D341Med (cell line): Measurements from ENCODE around the gene RPTOR.

ENCODE experiments used
- DNase-seq: peaks from one replicate; pipeline ENCODE4 v3.0.0; 2012; ENCODE audit warnings: low spot score

RPTOR gene

DNA sequence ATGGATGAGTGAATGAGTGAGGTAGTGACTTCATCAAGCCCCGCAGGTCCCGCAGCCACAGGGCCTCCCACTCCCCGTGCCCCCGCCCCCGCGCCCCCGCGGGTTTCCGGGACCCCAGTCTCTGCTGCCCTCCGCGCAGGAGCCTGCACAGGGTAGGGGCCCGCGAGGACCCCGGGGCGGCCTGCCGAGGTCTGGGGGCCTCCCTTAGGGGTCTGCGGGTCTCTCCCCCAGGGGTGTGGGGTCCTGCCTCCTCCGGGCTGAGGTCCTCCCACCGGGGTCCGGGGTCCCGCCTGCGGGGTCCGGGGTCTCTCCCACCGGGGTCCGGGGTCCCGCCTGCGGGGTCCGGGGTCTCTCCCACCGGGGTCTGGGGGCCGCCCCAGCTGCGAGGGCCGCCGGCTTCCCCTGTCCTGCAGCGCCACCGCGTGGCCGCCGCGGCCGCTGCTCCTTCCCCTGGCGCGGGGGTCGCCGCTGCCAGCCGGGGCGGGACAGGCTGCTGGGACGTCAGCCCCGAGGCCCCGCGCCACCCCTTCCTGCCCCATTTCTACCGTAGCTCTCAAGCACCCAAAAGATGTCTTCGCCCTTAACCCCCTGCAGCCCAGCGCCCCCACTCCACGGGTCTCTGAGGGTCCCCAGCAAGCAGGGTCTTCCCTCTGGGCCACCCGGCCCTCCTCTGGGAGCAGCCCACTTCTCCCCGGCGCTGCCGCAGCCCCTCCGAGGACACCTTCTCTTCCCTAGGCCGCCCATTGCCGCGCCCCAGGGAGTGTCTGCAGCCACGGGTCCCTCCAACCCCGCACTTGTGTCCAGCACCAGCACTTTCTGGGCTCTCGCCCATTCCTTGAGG lies 436.6 kb downstream of the RPTOR start:
- DNase-seq, result peak; percentile 98

GRCh38 chr17:80981929-80982425 lies 437.3 kb downstream of the RPTOR start:
- DNase-seq, result no peak

DNA sequence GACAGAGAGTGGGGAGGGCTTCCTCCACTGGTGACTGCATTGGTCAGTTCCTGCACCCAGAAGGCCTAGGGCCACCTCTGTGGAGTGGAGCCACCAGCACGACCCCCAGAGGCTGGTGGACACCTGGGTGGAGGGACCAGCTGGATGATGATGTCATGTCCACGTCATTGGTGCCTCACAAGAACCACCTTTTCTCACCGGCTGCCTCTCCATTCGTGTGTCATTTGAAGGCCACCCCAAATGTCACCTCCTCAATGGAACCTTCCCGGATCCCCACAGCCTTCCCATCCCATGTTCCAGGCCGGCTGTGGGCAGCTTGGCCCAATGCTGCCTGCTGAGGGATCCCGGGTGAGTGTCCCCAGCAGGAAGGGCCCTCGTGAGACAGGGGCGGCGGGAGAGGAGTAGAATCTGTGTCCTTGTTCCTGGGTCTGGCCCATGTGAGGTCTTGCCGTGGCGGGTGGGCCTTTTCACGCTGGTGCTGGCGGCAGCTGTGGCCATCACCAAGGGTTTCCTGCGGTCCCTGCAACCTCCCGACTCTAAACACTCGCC lies 437.9 kb downstream of the RPTOR start:
- no peak for DNase-seq

GRCh38 chr17:80983545-80983944 lies 438.9 kb downstream of the RPTOR start:
- DNase-seq, result no peak

DNA sequence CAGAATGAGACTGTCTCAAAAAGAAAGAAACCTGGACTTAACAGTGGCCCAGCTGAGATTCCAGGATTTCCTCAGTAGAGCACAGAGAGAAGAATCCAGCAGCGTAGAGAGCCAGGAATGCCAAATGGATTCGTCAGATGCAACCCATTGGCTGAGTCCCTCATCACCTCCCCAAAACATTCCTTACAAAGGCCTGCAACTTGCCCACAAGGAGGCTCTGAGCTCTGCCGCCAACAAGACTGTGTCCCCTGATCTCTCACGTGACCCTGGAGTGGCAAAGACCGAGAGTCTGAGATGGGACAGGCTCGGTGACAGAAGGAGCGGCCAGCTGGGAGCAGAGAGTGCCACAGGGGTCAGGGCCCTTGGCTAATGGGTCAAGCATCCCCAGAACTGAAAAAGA lies 440.1 kb downstream of the RPTOR start:
- DNase-seq, result no peak

GRCh38 chr17:80986046-80986445 lies 441.4 kb downstream of the RPTOR start:
- no peak for DNase-seq

DNA sequence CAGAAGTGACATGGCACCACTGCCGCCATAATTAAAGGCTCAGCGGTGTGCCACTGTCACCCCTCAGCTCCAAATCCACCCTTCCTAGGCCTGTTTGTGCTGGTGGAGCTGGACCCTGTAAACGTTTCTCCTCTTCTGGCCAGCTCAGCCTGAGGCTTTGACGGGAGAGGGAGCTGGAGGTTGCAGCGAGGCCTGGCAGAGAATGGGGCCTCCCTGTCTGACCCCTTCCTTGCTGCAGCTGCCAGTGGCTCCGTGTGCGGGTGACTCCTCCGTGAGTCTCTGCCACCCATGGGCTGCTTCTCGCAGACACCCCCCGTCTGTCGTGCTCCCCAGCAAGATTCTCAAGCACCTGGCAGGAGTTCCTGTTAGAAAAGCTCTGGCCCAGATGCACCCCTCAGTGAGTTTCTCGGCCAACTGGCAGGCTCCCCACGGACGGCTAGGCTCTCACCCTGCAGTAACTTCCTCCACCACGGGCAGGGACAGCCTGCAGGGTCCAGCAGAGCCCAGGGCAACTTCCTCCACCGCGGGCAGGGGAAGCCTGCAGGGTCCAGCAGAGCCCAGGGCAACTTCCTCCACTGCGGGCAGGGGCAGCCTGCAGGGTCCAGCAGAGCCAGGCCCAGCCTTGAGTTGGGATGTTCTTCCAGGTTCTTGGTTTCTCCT lies 442.3 kb downstream of the RPTOR start:
- DNase-seq, result no peak

DNA sequence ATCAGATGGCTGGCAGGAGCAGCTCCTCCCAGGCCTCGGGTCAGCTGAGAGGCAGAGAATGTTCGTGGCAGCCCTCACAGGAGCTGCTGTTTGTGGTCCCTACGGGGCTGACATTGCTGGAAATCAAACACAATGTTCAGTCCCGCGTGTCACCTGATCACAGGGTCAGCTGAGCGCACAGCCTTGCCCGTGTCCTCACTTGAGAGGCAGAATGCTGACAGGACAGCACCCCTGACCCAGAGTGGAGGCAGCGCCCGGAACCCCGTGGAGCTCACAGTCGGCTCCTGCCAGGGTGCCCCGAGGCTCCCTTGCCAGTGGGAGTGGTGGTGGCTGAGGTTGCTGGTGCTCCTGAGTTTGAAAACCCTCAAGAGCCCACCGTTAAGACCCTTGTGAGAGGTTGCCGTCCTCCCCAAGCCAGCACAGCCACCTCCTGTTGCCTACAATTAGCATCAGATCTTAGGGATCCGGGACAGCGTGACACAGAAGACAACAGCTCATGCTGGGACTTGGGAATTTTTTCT lies 443.4 kb downstream of the RPTOR start:
- DNase-seq, result no peak

GRCh38 chr17:80989586-80989913 lies 444.9 kb downstream of the RPTOR start:
- peak; percentile 26 for DNase-seq

- peak; percentile 49 for DNase-seq
Measured at GRCh38 chr17:80990921-80991644, 446.4 kb downstream of the RPTOR start.

GRCh38 chr17:80991645-80992076 lies 447.0 kb downstream of the RPTOR start, which contains the start of gene CHMP6:
CHMP6 (plus strand) TSS chr17:80991841; CDS start chr17:80991919, 78 bp downstream.
- DNase-seq, result peak; percentile 99

DNA sequence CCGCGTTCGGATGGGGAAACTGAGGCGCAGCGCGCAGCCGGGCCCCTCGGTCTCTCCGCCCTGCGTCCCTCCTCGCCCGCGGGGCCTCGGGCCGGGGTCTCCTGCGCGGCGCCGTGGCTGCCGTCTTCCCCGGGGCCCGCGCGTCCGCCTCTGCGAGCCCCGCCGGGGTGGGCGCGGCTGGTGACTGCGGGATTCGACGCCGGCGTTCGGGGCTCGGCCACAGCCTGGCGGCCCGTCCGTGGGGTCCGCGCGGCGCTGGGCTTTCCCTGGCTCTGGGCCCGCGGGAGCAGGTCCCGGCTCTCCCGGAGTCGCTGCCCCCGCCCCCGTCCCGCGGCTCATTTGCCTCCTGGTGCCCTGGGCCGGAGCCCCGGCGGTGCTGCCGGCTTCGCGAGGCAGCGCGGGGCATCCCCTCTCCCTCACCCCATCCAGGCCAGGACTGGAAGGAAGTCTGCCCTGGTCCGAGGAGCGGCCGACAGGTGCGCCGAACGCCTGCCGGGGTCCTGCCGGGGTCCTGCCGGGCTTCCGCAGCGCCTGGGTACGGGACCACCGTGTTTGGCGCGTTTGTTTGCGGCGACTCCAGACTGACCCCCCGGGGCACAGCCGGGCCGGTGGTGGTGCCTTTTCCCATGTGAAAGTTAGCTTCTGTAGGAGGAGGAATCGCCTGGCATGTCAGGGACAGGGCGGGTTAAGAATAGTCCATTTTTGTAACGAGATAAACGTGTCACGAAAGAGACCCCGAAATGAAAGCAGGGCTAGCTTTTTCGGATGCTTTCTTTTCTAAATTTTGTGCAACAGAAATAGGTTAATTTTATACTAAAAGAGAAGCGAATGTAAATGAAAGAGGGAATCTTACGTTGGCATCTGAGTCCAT lies 447.7 kb downstream of the RPTOR start:
- peak; percentile 84 for DNase-seq

- DNase-seq, result peak; percentile 70
Measured at GRCh38 chr17:80992948-80993624, 448.4 kb downstream of the RPTOR start.

GRCh38 chr17:80995131-80995530 lies 450.5 kb downstream of the RPTOR start:
- no peak for DNase-seq

GRCh38 chr17:80996422-80997305 lies 452.0 kb downstream of the RPTOR start:
- DNase-seq, result peak; percentile 35

- peak; percentile 35 for DNase-seq
Measured at GRCh38 chr17:80997424-80998117, 452.9 kb downstream of the RPTOR start.

DNA sequence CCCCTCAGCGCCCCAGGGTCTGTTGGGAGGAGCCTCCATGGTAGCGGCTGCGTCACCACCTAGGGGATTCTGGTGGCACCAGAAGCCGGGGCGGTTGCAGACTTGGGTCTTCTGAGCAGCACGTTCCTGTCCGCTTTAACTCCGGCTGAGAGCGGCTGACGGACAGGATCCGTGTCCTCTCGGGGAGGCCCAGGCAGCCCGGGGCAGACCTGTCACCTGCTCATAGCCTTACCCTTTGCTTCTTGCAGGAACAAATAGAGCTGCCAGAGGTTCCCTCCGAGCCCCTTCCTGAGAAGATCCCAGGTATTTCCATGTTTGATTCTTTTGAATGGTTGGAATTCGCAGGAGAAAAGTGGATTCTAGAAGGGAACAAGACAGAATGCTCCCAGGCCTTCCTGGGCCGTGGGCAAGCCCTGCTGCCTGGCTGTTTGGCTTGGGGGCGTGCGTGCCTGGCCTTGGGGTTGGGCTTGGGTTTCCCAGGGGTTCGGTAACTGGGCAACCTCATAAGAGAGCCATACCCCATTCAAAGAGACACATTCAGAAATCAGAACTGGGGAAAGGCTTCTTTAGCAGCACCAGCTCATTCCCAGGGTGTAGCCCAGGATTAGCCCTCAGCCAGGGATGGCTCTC lies 453.6 kb downstream of the RPTOR start:
- peak; percentile 29 for DNase-seq
